Measurements from ENCODE around the gene JPT2. TPM values are rescaled to one million over a fixed set of nuclear protein-coding genes. Genes with fewer than 3 reads are reported as not detected.

Gene JPT2
- polyA plus RNA-seq, 2 of the 4 experiments (the other 2 are of a cell fraction) = 97.6 to 139 TPM

- H3K9me3 ChIP-seq = no peaks in the 10 kb centered on the region
- no peak overlapping the region for H3K4me3 ChIP-seq
- H3K27ac ChIP-seq = no peak overlapping the region
- 94% methylated on average over 20 of the region's 20 CpGs for WGBS (ENCODE audit: missing lambda C conversion rate)
- FAIRE-seq (no peak), DNase-seq (ENCODE audit: low read depth in 1 of 2, low spot score in 1 of 2) (no peak), ATAC-seq (no peak)
- H3K4me1 ChIP-seq = no peaks in the 10 kb centered on the region
- CTCF ChIA-PET = interaction anchor here (0.7 kb wide), 1 partner anchor 10 kb away, joined by 3 read pairs; no protein-coding TSS in a partner anchor
- POLR2A ChIA-PET = no interaction called here
- no peak overlapping the region for H3K4me2 ChIP-seq
- TF ChIP-seq MAZ (IDR thresholded peaks at IDR 0.05; ENCODE audit: borderline replicate concordance, low read depth, low read length) (no peak), SMC3 (IDR thresholded peaks at IDR 0.05) (no peak), HOXB13 (CRISPR knock-in tag; IDR thresholded peaks at IDR 0.05; ENCODE audit: low read depth) (no peak), KDM5A (IDR thresholded peaks at IDR 0.05) (no peak), POLR2AphosphoS2 (conservative IDR thresholded peaks at IDR 0.05; ENCODE audit: low read length) (no peak), E2F6 (IDR thresholded peaks at IDR 0.05; ENCODE audit: borderline replicate concordance, low read depth) (no peak), JUN (IDR thresholded peaks at IDR 0.05) (no peak), MAFK (IDR thresholded peaks at IDR 0.05; ENCODE audit: partially characterized antibody) (no peak), ZSCAN20 (CRISPR knock-in tag; IDR thresholded peaks at IDR 0.05) (no peak), RFX5 (IDR thresholded peaks at IDR 0.05) (no peak)
These were observed 15.5 kb upstream of the JPT2 start for GRCh38 chr16:1662543-1662942.

- H3K4me2 ChIP-seq = no peak overlapping the region
- FAIRE-seq (no peak), DNase-seq (ENCODE audit: low read depth in 1 of 2, low spot score in 1 of 2) (no peak), ATAC-seq (no peak)
- no peak for TF ChIP-seq ZSCAN20 (CRISPR knock-in tag; IDR thresholded peaks at IDR 0.05)
- no peak for TF ChIP-seq MYC (IDR thresholded peaks at IDR 0.05; ENCODE audit: borderline replicate concordance, low read length)
- no peak for TF ChIP-seq EHF (CRISPR knock-in tag; IDR thresholded peaks at IDR 0.05)
- no peak for TF ChIP-seq SMC3 (IDR thresholded peaks at IDR 0.05)
- no peak for TF ChIP-seq CHD2 (IDR thresholded peaks at IDR 0.05; ENCODE audit: low read length, partially characterized antibody)
- no peaks in the 10 kb centered on the region for H3K9me3 ChIP-seq
- ChIA-PET POLR2A (no interaction called here), CTCF (interaction anchor here (1.0 to 2.7 kb wide), 4 partner anchors 8 to 98 kb away, joined by 3 to 11 read pairs (median 4); partner anchors contain the start of gene MAPK8IP3)
- no peaks in the 10 kb centered on the region for H3K4me1 ChIP-seq
- 90% methylated on average over 15 of the region's 15 CpGs for WGBS (ENCODE audit: missing lambda C conversion rate)
- H3K4me3 ChIP-seq = no peak overlapping the region
- no peak overlapping the region for H3K27ac ChIP-seq
These were observed 12.2 kb upstream of the JPT2 start for GRCh38 chr16:1665829-1666228.

- no peak for FAIRE-seq
- no peak for TF ChIP-seq CTCF (IDR thresholded peaks at IDR 0.05)
- no peak for TF ChIP-seq EHF (CRISPR knock-in tag; IDR thresholded peaks at IDR 0.05)
- no peak for TF ChIP-seq HOXB13 (CRISPR knock-in tag; IDR thresholded peaks at IDR 0.05; ENCODE audit: low read depth)
- TF ChIP-seq CHD2 (IDR thresholded peaks at IDR 0.05; ENCODE audit: low read length, partially characterized antibody) = no peak
- TF ChIP-seq REST (IDR thresholded peaks at IDR 0.05) = no peak
- no peak for TF ChIP-seq KDM5A (IDR thresholded peaks at IDR 0.05)
- no peak for TF ChIP-seq JUN (IDR thresholded peaks at IDR 0.05)
- no peak for TF ChIP-seq GATA3 (IDR thresholded peaks at IDR 0.05; ENCODE audit: borderline replicate concordance)
- TF ChIP-seq HOXB5 (CRISPR knock-in tag; IDR thresholded peaks at IDR 0.05) = no peak
- TF ChIP-seq EHMT2 (IDR thresholded peaks at IDR 0.05; ENCODE audit: low read depth) = no peak
- TF ChIP-seq MYC (IDR thresholded peaks at IDR 0.05; ENCODE audit: borderline replicate concordance, low read length) = no peak
- no peak for TF ChIP-seq FOSB (CRISPR knock-in tag; IDR thresholded peaks at IDR 0.05)
- no peak for TF ChIP-seq POLR2AphosphoS2 (conservative IDR thresholded peaks at IDR 0.05; ENCODE audit: low read length)
- no peak for TF ChIP-seq KDM1A (IDR thresholded peaks at IDR 0.05; ENCODE audit: low read depth)
- no peak for TF ChIP-seq RCOR1 (IDR thresholded peaks at IDR 0.05; ENCODE audit: low read depth, low read length)
- TF ChIP-seq CBX8 (IDR thresholded peaks at IDR 0.05) = no peak
- H3K4me2 ChIP-seq = no peak overlapping the region
These were observed 11.8 kb upstream of the JPT2 start for GRCh38 chr16:1666316-1666715.

More at GRCh38 chr16:1666316-1666715, 11.8 kb upstream of the JPT2 start:
- H3K9me3 ChIP-seq = no peaks in the 10 kb centered on the region
- H3K4me3 ChIP-seq = no peak overlapping the region
- 94% methylated on average over 11 of the region's 13 CpGs for WGBS (ENCODE audit: missing lambda C conversion rate)
- no peaks in the 10 kb centered on the region for H3K4me1 ChIP-seq
- DNase-seq (ENCODE audit: low read depth in 1 of 2, low spot score in 1 of 2) (no peak), ATAC-seq (no peak)
- CTCF ChIA-PET = interaction anchor here (1.3 to 2.7 kb wide), 3 partner anchors 9 to 98 kb away, joined by 3 to 11 read pairs (median 4); partner anchors contain the start of gene MAPK8IP3
- H3K27ac ChIP-seq = no peak overlapping the region
- POLR2A ChIA-PET = no interaction called here
